WTC11 (cell line): ENCODE results near the gene OSTN. TPM values are rescaled to one million over a fixed set of nuclear protein-coding genes. Genes with fewer than 3 reads are reported as not detected.

Source experiments
- ATAC-seq: fragments of 200-7000 bp; cut with Tn5 transposase; 2 replicates; pipeline ENCODE4 v1.10.0; 2021; ENCODE audit warnings: mild to moderate bottlenecking, moderate library complexity
- CTCF ChIA-PET: fragments of 300-600 bp; sonication (Branson Sonifier 250); formaldehyde crosslinking; loops from one replicate; lab custom pipeline; 2021; ENCODE audit warnings: antibody characterized with exemption; lab: Charles Lee
- POLR2A ChIA-PET: fragments of 350-600 bp; sonication (Branson Sonifier 250); formaldehyde crosslinking; loops from one replicate; lab custom pipeline; 2021; ENCODE audit warnings: antibody characterized with exemption; lab: Charles Lee
- DNase-seq: peaks from one replicate; pipeline ENCODE4 v3.0.0; 2021; ENCODE audit warnings: low spot score
- H3K27ac Mint-ChIP-seq: 2 replicates; pipeline ENCODE4 v1.8.0; 2021; ENCODE audit warnings: mixed read lengths
- H3K27me3 Mint-ChIP-seq: 2 replicates; pipeline ENCODE4 v1.8.0; 2021; ENCODE audit warnings: low read depth, mild to moderate bottlenecking, moderate library complexity, mixed read lengths
- H3K36me3 Mint-ChIP-seq: 2 replicates; pipeline ENCODE4 v1.8.0; 2021; ENCODE audit warnings: mixed read lengths
- H3K4me1 Mint-ChIP-seq: 2 replicates; pipeline ENCODE4 v1.8.0; 2022; ENCODE audit warnings: mixed read lengths
- H3K4me3 Mint-ChIP-seq: 2 replicates; pipeline ENCODE4 v1.8.0; 2021; ENCODE audit warnings: mild to moderate bottlenecking, moderate library complexity, mixed read lengths
- H3K9me3 Mint-ChIP-seq: 2 replicates; pipeline ENCODE4 v1.8.0; 2021; ENCODE audit warnings: mixed read lengths
- CREB1 ChIP-seq: sonication (generic); formaldehyde crosslinking; IDR thresholded peaks from 2 replicates; pipeline ENCODE4 v1.8.0; 2023; ENCODE audit warnings: mild to moderate bottlenecking, missing genetic modification reagents
- E2F4 ChIP-seq: sonication (generic); formaldehyde crosslinking; IDR thresholded peaks from 2 replicates; pipeline ENCODE4 v1.8.1; 2022; ENCODE audit warnings: low read depth, mild to moderate bottlenecking, moderate library complexity, missing genetic modification reagents, borderline replicate concordance
- ESRRA ChIP-seq: sonication (generic); formaldehyde crosslinking; IDR thresholded peaks from 2 replicates; pipeline ENCODE4 v1.8.1; 2022; ENCODE audit warnings: mild to moderate bottlenecking, missing genetic modification reagents, borderline replicate concordance
- ETV6 ChIP-seq: sonication (generic); formaldehyde crosslinking; IDR thresholded peaks from 2 replicates; pipeline ENCODE4 v1.8.1; 2022; ENCODE audit warnings: mild to moderate bottlenecking, missing genetic modification reagents
- FOXP1 ChIP-seq: sonication (generic); formaldehyde crosslinking; IDR thresholded peaks from 2 replicates; pipeline ENCODE4 v1.8.0; 2022; ENCODE audit warnings: missing genetic modification reagents, mild to moderate bottlenecking, moderate library complexity, borderline replicate concordance
- HMGA2 ChIP-seq: fragments of 250-450 bp; sonication (Bioruptor Pico); IDR thresholded peaks from 2 replicates; pipeline ENCODE4 v1.4.0; 2021; ENCODE audit warnings: mild to moderate bottlenecking, moderate library complexity
- JUN ChIP-seq: sonication (generic); formaldehyde crosslinking; IDR thresholded peaks from 2 replicates; pipeline ENCODE4 v1.8.0; 2023; ENCODE audit warnings: mild to moderate bottlenecking, missing genetic modification reagents
- MXD4 ChIP-seq: fragments of 250-450 bp; sonication (Bioruptor Pico); IDR thresholded peaks from 2 replicates; pipeline ENCODE4 v1.8.0; 2021; ENCODE audit warnings: mild to moderate bottlenecking, moderate library complexity, borderline replicate concordance
- NFE2L1 ChIP-seq: sonication (generic); formaldehyde crosslinking; IDR thresholded peaks from 2 replicates; pipeline ENCODE4 v1.8.1; 2023; ENCODE audit warnings: missing genetic modification reagents
- NFYB ChIP-seq: sonication (generic); formaldehyde crosslinking; conservative IDR thresholded peaks from 2 replicates; pipeline ENCODE4 v1.8.0; 2022; ENCODE audit warnings: low read depth, missing genetic modification reagents
- RELA ChIP-seq: sonication (generic); formaldehyde crosslinking; IDR thresholded peaks from 2 replicates; pipeline ENCODE4 v1.8.1; 2022; ENCODE audit warnings: missing genetic modification reagents, mild to moderate bottlenecking, borderline replicate concordance
- SMAD3 ChIP-seq: sonication (generic); formaldehyde crosslinking; IDR thresholded peaks from 2 replicates; pipeline ENCODE4 v1.8.0; 2022; ENCODE audit warnings: missing genetic modification reagents, mild to moderate bottlenecking, borderline replicate concordance
- SOX15 ChIP-seq: fragments of 250-450 bp; sonication (Bioruptor Pico); IDR thresholded peaks from 2 replicates; pipeline ENCODE4 v1.9.0; 2021; ENCODE audit warnings: mild to moderate bottlenecking
- TEAD1 ChIP-seq: sonication (generic); formaldehyde crosslinking; IDR thresholded peaks from 2 replicates; pipeline ENCODE4 v1.8.0; 2022; ENCODE audit warnings: mild to moderate bottlenecking, missing genetic modification reagents
- TP53 ChIP-seq: sonication (generic); formaldehyde crosslinking; IDR thresholded peaks from 2 replicates; pipeline ENCODE4 v1.8.1; 2023; ENCODE audit warnings: mild to moderate bottlenecking, missing genetic modification reagents
- USF2 ChIP-seq: sonication (generic); formaldehyde crosslinking; IDR thresholded peaks from 2 replicates; pipeline ENCODE4 v1.8.1; 2023; ENCODE audit warnings: mild to moderate bottlenecking, missing genetic modification reagents, moderate library complexity
- ZNF219 ChIP-seq: sonication (generic); formaldehyde crosslinking; IDR thresholded peaks from 2 replicates; pipeline ENCODE4 v1.8.0; 2023; ENCODE audit warnings: missing genetic modification reagents, mild to moderate bottlenecking, borderline replicate concordance
- ZNF416 ChIP-seq: fragments of 250-450 bp; sonication (Bioruptor Pico); IDR thresholded peaks from 2 replicates; pipeline ENCODE4 v1.9.0; 2021; ENCODE audit warnings: mild to moderate bottlenecking, inconsistent platforms
- total RNA-seq: library from RNA; stranded (reverse); gene quantifications from 3 replicates; pipeline ENCODE4 v1.2.3, GENCODE V29; 2021
- TF ChIP-seq, protein P1 (sequence below): sonication (generic); formaldehyde crosslinking; IDR thresholded peaks from 2 replicates; pipeline ENCODE4 v1.8.0; 2023; ENCODE audit warnings: missing genetic modification reagents, mild to moderate bottlenecking, borderline replicate concordance
- TF ChIP-seq, protein P2 (sequence below): sonication (generic); formaldehyde crosslinking; conservative IDR thresholded peaks from 2 replicates; pipeline ENCODE4 v1.8.1; 2022; ENCODE audit warnings: mild to moderate bottlenecking, missing genetic modification reagents
- TF ChIP-seq, protein P3 (sequence below): sonication (generic); formaldehyde crosslinking; IDR thresholded peaks from 2 replicates; pipeline ENCODE4 v1.8.0; 2022; ENCODE audit warnings: mild to moderate bottlenecking, missing genetic modification reagents
- TF ChIP-seq, protein P4 (sequence below): sonication (generic); formaldehyde crosslinking; IDR thresholded peaks from 2 replicates; pipeline ENCODE4 v1.8.1; 2022; ENCODE audit warnings: mild to moderate bottlenecking, missing genetic modification reagents, moderate library complexity, borderline replicate concordance
- TF ChIP-seq, protein P5 (sequence below): fragments of 250-450 bp; sonication (Bioruptor Pico); IDR thresholded peaks from 2 replicates; pipeline ENCODE4 v1.9.0; 2021; ENCODE audit warnings: moderate library complexity, mild to moderate bottlenecking, inconsistent platforms, borderline replicate concordance

OSTN gene
- total RNA-seq, 1 experiment from 2014 or later, result not detected

- H3K27ac Mint-ChIP-seq, result no peak overlapping the region
- TF ChIP-seq SMAD3 (CRISPR knock-in tag) (no peak), ZNF219 (CRISPR knock-in tag) (no peak), E2F4 (CRISPR knock-in tag) (no peak), FOXP1 (no peak)
- peaks cover 8% of the 10 kb centered on the region for H3K4me1 Mint-ChIP-seq
- ATAC-seq (no peak), DNase-seq (no peak)
- POLR2A ChIA-PET, result no interaction called here
- H3K9me3 Mint-ChIP-seq, result peaks cover 3% of the 10 kb centered on the region; the same call in 1 of the 2 replicates
- H3K27me3 Mint-ChIP-seq, result no peaks in the 10 kb centered on the region
- CTCF ChIA-PET, result interaction anchor here (0.7 kb wide), 2 partner anchors 22 to 84 kb away, joined by 3 to 4 read pairs; partner anchors contain the start of gene CCDC50
- H3K36me3 Mint-ChIP-seq, result no peaks in the 10 kb centered on the region
- no peak overlapping the region for H3K4me3 Mint-ChIP-seq
Measured at GRCh38 chr3:191307341-191307740, 108.3 kb downstream of the OSTN start.

DNA sequence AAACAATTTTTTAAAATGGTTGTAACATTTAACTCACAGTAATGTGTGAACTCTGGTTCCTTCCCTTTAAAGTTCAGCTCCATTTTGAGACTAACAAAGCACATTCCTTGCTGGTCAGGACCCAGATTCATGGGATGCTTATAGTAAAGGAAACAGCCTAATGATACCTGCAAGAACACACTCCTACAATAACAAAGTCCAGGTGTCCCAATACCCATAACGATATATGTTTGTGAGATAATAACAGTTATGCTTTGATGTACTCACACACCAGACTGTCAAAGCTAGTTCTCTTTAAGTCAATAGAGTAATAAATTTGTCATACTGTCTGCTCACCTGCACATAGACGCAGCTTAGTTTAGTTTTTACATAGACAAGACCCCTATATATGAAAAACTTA is 114.3 kb downstream of the OSTN start:
- H3K4me1 Mint-ChIP-seq, result no peaks in the 10 kb centered on the region
- H3K4me3 Mint-ChIP-seq, result no peak overlapping the region
- DNase-seq (no peak), ATAC-seq (no peak)
- H3K9me3 Mint-ChIP-seq, result peaks cover 9% of the 10 kb centered on the region
- POLR2A ChIA-PET, result interaction anchor here (0.6 kb wide), 1 partner anchor 923 kb away, joined by 3 read pairs; no protein-coding TSS in a partner anchor
- CTCF ChIA-PET, result no interaction called here
- no peaks in the 10 kb centered on the region for H3K36me3 Mint-ChIP-seq
- H3K27ac Mint-ChIP-seq, result no peak overlapping the region
- H3K27me3 Mint-ChIP-seq, result no peaks in the 10 kb centered on the region
- TF ChIP-seq, protein P1, sequence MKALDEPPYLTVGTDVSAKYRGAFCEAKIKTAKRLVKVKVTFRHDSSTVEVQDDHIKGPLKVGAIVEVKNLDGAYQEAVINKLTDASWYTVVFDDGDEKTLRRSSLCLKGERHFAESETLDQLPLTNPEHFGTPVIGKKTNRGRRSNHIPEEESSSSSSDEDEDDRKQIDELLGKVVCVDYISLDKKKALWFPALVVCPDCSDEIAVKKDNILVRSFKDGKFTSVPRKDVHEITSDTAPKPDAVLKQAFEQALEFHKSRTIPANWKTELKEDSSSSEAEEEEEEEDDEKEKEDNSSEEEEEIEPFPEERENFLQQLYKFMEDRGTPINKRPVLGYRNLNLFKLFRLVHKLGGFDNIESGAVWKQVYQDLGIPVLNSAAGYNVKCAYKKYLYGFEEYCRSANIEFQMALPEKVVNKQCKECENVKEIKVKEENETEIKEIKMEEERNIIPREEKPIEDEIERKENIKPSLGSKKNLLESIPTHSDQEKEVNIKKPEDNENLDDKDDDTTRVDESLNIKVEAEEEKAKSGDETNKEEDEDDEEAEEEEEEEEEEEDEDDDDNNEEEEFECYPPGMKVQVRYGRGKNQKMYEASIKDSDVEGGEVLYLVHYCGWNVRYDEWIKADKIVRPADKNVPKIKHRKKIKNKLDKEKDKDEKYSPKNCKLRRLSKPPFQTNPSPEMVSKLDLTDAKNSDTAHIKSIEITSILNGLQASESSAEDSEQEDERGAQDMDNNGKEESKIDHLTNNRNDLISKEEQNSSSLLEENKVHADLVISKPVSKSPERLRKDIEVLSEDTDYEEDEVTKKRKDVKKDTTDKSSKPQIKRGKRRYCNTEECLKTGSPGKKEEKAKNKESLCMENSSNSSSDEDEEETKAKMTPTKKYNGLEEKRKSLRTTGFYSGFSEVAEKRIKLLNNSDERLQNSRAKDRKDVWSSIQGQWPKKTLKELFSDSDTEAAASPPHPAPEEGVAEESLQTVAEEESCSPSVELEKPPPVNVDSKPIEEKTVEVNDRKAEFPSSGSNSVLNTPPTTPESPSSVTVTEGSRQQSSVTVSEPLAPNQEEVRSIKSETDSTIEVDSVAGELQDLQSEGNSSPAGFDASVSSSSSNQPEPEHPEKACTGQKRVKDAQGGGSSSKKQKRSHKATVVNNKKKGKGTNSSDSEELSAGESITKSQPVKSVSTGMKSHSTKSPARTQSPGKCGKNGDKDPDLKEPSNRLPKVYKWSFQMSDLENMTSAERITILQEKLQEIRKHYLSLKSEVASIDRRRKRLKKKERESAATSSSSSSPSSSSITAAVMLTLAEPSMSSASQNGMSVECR, result no peak
- TF ChIP-seq RELA (CRISPR knock-in tag) (no peak), USF2 (CRISPR knock-in tag) (no peak), TEAD1 (CRISPR knock-in tag) (no peak), SOX15 (CRISPR knock-in tag) (no peak), ZNF416 (CRISPR knock-in tag) (no peak), TP53 (CRISPR knock-in tag) (no peak), ESRRA (CRISPR knock-in tag) (no peak), HMGA2 (no peak), CREB1 (CRISPR knock-in tag) (no peak), SMAD3 (CRISPR knock-in tag) (no peak), NFE2L1 (CRISPR knock-in tag) (no peak), ETV6 (CRISPR knock-in tag) (no peak), JUN (CRISPR knock-in tag) (no peak), MXD4 (CRISPR knock-in tag) (no peak), NFYB (no peak)
- TF ChIP-seq, protein P2, sequence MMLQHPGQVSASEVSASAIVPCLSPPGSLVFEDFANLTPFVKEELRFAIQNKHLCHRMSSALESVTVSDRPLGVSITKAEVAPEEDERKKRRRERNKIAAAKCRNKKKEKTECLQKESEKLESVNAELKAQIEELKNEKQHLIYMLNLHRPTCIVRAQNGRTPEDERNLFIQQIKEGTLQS, result no peak
- TF ChIP-seq, protein P3, sequence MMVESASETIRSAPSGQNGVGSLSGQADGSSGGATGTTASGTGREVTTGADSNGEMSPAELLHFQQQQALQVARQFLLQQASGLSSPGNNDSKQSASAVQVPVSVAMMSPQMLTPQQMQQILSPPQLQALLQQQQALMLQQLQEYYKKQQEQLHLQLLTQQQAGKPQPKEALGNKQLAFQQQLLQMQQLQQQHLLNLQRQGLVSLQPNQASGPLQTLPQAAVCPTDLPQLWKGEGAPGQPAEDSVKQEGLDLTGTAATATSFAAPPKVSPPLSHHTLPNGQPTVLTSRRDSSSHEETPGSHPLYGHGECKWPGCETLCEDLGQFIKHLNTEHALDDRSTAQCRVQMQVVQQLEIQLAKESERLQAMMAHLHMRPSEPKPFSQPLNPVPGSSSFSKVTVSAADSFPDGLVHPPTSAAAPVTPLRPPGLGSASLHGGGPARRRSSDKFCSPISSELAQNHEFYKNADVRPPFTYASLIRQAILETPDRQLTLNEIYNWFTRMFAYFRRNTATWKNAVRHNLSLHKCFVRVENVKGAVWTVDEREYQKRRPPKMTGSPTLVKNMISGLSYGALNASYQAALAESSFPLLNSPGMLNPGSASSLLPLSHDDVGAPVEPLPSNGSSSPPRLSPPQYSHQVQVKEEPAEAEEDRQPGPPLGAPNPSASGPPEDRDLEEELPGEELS (CRISPR knock-in tag), result no peak
- TF ChIP-seq, protein P4, sequence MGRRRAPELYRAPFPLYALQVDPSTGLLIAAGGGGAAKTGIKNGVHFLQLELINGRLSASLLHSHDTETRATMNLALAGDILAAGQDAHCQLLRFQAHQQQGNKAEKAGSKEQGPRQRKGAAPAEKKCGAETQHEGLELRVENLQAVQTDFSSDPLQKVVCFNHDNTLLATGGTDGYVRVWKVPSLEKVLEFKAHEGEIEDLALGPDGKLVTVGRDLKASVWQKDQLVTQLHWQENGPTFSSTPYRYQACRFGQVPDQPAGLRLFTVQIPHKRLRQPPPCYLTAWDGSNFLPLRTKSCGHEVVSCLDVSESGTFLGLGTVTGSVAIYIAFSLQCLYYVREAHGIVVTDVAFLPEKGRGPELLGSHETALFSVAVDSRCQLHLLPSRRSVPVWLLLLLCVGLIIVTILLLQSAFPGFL (CRISPR knock-in tag), result no peak
- TF ChIP-seq, protein P5, sequence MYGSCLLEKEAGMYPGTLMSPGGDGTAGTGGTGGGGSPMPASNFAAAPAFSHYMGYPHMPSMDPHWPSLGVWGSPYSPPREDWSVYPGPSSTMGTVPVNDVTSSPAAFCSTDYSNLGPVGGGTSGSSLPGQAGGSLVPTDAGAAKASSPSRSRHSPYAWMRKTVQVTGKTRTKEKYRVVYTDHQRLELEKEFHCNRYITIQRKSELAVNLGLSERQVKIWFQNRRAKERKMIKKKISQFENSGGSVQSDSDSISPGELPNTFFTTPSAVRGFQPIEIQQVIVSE, result no peak
